Stimulated activated naive CD8-positive, alpha-beta T cell treated with anti-CD3 and anti-CD28 coated beads, Interleukin-15, Interleukin-2, amounts not matched to agents 100 ng/mL and 50 ng/mL, for 24 hours (primary cell): ENCODE measurements around the gene EIF1AY.
A peak's percentile ranks its signal among the peaks of the same experiment; 100 is the strongest.
"Not testable (repeated sequence)": the region's sequence is repeated elsewhere in the genome, so short reads cannot be mapped to it uniquely, and the experiment has no call there.

Experiments
- H3K27ac Mint-ChIP-seq: one replicate; pipeline ENCODE4 v1.8.0; 2021; ENCODE audit warnings: mild to moderate bottlenecking, mixed read lengths
- H3K27me3 Mint-ChIP-seq: one replicate; pipeline ENCODE4 v1.8.0; 2021; ENCODE audit warnings: mixed read lengths
- H3K36me3 Mint-ChIP-seq: one replicate; pipeline ENCODE4 v1.8.0; 2021; ENCODE audit warnings: low read depth, mixed read lengths
- H3K4me1 Mint-ChIP-seq: one replicate; pipeline ENCODE4 v1.8.0; 2021; ENCODE audit warnings: low read depth, mixed read lengths
- H3K4me3 Mint-ChIP-seq: one replicate; pipeline ENCODE4 v1.8.0; 2021; ENCODE audit warnings: mild to moderate bottlenecking, mixed read lengths
- H3K9me3 Mint-ChIP-seq: one replicate; pipeline ENCODE4 v1.8.0; 2021; ENCODE audit warnings: mixed read lengths

EIF1AY gene, protein sequence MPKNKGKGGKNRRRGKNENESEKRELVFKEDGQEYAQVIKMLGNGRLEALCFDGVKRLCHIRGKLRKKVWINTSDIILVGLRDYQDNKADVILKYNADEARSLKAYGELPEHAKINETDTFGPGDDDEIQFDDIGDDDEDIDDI

DNA sequence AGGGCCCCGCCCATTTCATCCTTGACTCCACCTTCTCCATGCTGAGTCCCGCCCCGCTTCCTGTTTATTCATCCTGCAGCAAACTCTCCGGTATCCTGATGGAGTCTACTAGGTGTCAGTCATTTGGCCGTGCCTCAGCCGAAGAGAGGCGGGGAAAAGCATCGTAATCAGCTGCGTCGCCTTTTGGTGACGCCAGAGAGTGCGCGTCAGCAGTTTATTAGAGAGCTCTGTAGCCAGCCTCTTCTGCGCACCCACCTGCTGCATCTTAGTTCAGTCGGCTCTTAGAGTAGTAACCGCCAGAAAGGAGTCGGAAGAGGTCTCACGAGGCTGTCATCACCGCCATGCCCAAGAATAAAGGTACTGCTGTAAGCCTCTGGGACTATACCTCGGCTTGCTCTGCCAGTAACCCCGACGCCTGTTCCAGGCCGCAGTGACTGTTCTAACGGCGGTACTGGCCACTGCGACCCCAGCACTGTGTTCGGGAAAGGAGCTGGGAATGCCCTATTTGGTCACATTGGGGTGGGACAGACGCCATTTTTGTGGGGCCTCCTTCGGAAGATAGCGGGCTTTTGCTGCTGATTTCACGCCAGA is at the start of gene EIF1AY:
TSS of gene EIF1AY (plus strand) at position 246 of the 591 bp plus-strand sequence. CDS start at position 342, 96 bp downstream.
- Mint-ChIP-seq H3K4me1 (peaks cover 31% of the 10 kb centered on the region), H3K4me3 (peak within 1 kb of the TSS; percentile 90), H3K36me3 (no peaks in the 10 kb centered on the region), H3K27me3 (no peaks in the 10 kb centered on the region), H3K27ac (peak within 1 kb of the TSS; percentile 93), H3K9me3 (no peaks in the 10 kb centered on the region)

DNA sequence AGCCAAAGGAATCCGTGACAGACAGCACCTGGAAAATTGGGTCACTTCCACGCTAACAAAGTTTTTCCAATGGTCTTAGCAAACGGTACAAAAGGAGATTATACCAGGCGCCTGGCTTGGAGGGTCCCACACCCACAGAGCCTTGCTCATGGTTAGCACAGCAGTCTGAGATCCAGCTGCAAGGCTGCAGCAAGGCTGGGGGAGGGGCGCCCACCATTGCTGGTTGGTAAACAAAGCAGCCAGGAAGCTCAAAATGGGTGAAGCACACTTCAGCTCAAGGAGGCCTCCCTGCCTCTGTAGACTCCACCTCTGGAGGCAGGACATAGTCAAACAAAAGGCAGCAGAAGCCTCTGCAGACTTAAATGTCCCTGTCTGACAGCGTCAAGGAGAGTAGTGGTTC is 47.1 kb upstream of the EIF1AY start:
- no peak overlapping the region for H3K27ac Mint-ChIP-seq

DNA sequence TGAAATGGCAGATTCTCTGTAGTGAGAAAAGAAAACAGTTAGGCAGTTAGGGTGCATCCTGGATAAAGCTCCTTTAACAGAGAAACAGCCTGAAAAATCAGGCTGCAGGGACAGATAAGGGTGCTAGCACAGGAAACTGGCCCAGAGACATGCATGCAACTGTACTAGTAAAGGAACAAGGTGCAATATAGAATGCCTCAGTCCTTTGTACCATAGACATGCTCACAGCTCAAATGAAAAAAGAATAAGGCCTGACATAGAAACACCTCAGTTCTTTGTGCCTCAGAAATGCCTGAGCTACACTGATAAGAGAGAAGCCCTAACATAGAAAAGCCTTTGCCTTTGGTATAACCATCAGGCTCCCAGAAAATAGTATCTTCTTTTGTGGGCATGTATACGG is 37.4 kb upstream of the EIF1AY start:
- H3K4me1 Mint-ChIP-seq = peaks cover 20% of the 10 kb centered on the region
- H3K4me3 Mint-ChIP-seq = no peak overlapping the region
- no peaks in the 10 kb centered on the region for H3K36me3 Mint-ChIP-seq
- no peaks in the 10 kb centered on the region for H3K9me3 Mint-ChIP-seq
- H3K27ac Mint-ChIP-seq = no peak overlapping the region
- no peaks in the 10 kb centered on the region for H3K27me3 Mint-ChIP-seq

More for the DNA sequence above, 47.1 kb upstream of the EIF1AY start:
- Mint-ChIP-seq H3K4me1 (peaks cover 17% of the 10 kb centered on the region), H3K4me3 (no peak overlapping the region), H3K36me3 (no peaks in the 10 kb centered on the region), H3K27me3 (no peaks in the 10 kb centered on the region), H3K9me3 (no peaks in the 10 kb centered on the region)

DNA sequence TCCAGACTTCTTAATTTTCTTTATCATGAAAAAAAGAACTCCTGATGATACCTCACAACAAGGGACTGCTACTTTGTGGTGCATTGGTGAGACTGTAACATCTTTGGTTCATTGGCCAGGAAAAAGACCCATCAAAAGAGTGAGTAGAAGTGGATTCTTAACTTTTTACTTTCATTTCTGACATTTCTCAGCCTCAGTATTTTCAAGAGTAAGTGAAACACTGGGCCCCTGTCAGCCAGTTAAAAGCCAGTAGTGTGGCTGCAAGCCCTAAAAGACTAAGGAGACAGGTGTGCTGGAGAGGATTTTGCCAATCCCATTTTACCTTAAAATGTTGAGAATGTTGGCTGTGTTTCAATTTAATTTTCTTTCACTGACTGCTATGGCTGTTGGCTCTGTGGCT is 36.6 kb upstream of the EIF1AY start:
- Mint-ChIP-seq H3K9me3 (no peaks in the 10 kb centered on the region), H3K27ac (no peak overlapping the region), H3K27me3 (no peaks in the 10 kb centered on the region), H3K36me3 (no peaks in the 10 kb centered on the region), H3K4me3 (no peak overlapping the region), H3K4me1 (peaks cover 20% of the 10 kb centered on the region)

DNA sequence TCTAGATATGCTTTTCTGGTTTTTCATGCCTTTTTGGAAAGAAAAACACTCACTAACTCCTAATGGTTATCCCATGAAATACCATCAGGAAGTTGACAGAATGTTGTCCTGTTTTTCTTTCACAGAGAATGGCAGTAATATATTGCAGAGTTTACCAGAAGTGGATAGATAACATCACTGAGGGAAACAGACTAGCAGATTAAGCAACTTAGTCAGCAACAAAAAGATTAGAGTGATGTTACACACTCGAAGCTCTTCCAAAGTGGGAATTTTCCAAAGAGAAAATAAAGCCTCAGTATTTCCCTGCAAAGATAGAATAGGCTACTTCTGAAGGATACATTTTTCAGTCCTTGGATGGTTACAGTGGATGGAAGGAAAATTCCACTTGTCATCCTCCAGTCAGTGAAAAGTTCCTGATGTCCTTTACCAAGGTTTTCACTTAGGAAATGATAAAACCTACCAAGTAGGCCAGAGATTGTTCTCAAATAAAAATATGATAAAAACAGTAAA is 31.1 kb upstream of the EIF1AY start:
- H3K4me3 Mint-ChIP-seq = no peak overlapping the region
- H3K27ac Mint-ChIP-seq = no peak overlapping the region
- peaks cover 3% of the 10 kb centered on the region for H3K4me1 Mint-ChIP-seq
- no peaks in the 10 kb centered on the region for H3K9me3 Mint-ChIP-seq
- no peaks in the 10 kb centered on the region for H3K27me3 Mint-ChIP-seq
- no peaks in the 10 kb centered on the region for H3K36me3 Mint-ChIP-seq

DNA sequence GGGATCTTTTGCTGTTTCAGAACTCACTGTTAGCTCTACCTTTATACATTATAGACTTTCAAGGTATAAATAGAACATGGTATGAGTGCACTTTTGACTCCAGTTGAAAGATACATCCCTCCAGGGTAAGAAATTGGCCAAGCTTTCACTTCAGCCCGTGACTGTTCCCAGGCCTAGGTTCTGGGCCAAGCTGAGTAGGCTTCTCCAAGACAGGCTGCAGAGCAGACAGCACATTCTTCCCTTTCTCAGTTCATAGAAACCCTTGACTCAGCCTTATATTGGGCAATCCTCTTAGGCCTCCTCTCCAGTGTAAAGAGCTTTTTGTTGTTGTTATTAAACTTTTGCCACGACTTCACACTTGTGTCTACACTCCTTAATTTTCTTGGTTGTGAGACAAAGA is 29.5 kb upstream of the EIF1AY start:
- no peak overlapping the region for H3K4me3 Mint-ChIP-seq
- no peaks in the 10 kb centered on the region for H3K36me3 Mint-ChIP-seq
- no peaks in the 10 kb centered on the region for H3K9me3 Mint-ChIP-seq
- no peaks in the 10 kb centered on the region for H3K4me1 Mint-ChIP-seq
- no peak overlapping the region for H3K27ac Mint-ChIP-seq
- no peaks in the 10 kb centered on the region for H3K27me3 Mint-ChIP-seq

DNA sequence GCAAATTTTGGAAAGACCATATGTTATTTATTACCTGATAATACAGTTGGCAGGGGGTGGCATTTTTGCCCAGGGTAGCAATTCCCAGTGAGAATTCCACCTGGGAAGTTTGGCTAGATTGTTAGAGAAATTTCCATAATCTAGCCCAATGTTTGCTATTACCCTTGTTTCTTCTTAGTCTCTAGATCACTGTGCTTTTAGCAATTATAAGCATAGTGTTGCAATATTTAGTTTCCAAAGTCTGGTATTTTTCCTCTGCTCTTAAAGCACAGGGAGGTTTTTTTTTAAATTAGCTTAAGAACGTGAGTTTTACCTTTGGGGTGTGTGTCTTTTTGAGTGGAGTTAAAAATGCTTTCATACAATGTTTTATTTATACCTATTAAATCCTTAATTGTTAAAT is 26.3 kb upstream of the EIF1AY start:
- H3K27me3 Mint-ChIP-seq = no peaks in the 10 kb centered on the region
- no peaks in the 10 kb centered on the region for H3K4me1 Mint-ChIP-seq
- no peak overlapping the region for H3K4me3 Mint-ChIP-seq
- H3K36me3 Mint-ChIP-seq = no peaks in the 10 kb centered on the region
- H3K27ac Mint-ChIP-seq = no peak overlapping the region
- H3K9me3 Mint-ChIP-seq = no peaks in the 10 kb centered on the region

DNA sequence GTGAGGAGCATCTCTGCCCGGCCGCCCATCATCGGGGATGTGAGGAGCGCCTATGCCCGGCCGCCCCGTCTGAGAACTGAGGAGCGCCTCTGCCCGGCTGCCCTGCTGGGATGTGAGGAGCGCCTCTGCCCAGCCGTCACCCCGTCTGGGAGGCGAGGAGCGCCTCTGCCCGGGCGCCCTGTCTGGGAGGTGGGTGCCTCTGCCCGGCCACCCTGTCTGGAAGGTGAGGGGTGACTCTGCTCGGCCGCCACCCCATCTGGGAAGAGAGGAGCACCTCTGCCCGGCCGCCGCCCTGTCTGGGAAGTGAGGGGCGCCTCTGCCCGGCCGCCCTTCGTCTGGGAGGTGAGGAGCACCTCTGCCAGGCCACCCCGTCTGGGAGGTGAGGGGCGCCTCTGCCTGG is 23.7 kb upstream of the EIF1AY start:
- Mint-ChIP-seq H3K36me3 (no peaks in the 10 kb centered on the region), H3K27me3 (no peaks in the 10 kb centered on the region), H3K4me3 (no peak overlapping the region), H3K27ac (no peak overlapping the region), H3K4me1 (no peaks in the 10 kb centered on the region), H3K9me3 (no peaks in the 10 kb centered on the region)

DNA sequence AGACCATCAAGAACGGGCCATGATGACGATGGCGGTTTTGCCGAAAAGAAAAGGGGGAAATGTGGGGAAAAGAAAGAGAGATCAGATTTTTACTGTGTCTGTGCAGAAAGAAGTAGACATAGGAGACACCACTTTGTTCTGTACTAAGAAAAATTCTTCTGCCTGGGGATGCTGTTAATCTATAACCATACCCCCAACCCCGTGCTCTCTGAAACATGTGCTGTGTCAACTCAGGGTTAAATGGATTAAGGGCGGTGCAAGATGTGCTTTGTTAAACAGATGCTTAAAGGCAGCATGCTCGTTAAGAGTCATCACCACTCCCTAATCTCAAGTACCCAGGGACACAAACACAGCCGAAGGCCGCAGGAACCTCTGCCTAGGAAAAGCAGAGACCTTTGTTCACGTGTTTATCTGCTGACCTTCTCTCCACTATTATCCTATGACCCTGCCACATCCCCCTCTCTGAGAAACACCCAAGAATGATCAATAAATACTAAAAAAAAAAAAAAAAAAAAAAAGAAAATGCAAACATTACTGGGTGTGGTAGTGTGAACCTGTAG is 22.7 kb upstream of the EIF1AY start:
- not testable (repeated sequence) for H3K9me3 Mint-ChIP-seq, H3K36me3 Mint-ChIP-seq, H3K4me3 Mint-ChIP-seq, H3K4me1 Mint-ChIP-seq, H3K27me3 Mint-ChIP-seq, H3K27ac Mint-ChIP-seq

DNA sequence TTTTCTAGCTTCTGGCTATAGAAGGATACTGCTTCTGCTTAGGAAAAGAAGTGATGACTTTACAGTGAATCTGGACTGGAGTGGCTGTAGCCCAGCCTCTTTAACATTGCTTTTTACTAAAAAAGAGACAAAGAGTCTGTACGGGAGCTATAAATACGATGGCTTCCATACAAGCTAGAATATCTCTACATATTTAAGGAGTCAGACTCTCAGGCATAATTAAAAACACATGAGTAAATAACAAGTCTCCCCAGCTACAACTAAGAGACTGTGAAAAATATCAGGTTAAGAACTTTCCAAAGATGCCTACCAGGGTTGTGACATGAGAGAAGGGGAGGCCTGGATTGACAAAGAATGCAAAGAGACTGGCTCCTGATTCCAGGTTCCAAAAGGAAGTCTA is 19.8 kb upstream of the EIF1AY start:
- no peaks in the 10 kb centered on the region for H3K36me3 Mint-ChIP-seq
- no peaks in the 10 kb centered on the region for H3K27me3 Mint-ChIP-seq
- H3K4me3 Mint-ChIP-seq = no peak overlapping the region
- H3K9me3 Mint-ChIP-seq = no peaks in the 10 kb centered on the region
- H3K27ac Mint-ChIP-seq = no peak overlapping the region
- no peaks in the 10 kb centered on the region for H3K4me1 Mint-ChIP-seq

DNA sequence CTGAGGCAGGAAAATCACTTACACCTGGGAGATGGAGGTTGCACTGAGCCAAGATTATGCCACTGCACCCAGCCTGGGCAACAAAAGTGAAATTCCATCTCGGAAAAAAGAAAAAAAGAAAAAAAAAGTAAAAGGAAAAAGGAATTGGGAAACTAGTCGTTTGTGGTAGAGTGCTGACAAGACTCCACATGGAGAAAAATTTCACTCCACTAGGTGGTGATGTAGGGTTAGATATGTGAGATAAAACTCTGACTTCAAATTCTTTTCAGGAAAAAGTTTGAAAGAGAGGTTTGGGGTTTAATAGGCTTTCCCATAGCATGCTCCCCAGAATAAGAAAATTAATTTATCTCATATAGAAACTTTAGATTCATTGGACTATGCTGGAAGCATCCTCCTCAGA is 16.9 kb upstream of the EIF1AY start:
- H3K27me3 Mint-ChIP-seq = no peaks in the 10 kb centered on the region
- H3K4me3 Mint-ChIP-seq = no peak overlapping the region
- no peaks in the 10 kb centered on the region for H3K4me1 Mint-ChIP-seq
- no peaks in the 10 kb centered on the region for H3K9me3 Mint-ChIP-seq
- H3K36me3 Mint-ChIP-seq = no peaks in the 10 kb centered on the region
- H3K27ac Mint-ChIP-seq = no peak overlapping the region

DNA sequence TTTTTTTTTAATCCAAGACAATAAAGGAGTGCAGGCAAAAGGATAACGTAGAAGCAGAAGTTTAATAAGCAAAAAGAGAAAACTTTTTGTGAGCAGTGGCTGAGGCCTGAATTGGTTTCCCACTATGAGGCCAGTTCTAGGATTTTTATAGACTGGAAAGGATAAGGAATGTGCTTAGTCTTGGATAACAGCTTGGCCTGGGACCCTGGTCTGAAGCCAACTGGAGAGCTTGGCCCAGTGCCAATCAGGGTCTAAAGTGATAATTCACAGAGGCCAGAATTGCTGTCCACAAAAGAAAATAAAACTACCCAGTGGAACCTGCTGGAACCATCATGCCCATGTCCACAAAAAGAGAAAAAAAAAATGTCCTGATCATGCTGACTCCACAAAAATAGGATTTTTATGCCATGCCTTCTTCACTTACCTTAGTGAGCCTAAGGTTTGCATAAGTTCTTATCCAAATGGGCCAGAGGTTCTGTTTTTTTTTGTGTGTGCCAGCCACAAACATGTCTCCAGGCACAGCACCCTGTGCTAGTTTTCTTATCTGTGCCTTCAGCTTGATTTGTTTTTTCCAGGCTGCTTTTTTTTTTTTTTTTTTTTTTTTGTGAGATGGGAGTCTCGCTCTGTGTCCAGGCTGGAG is 15.6 kb upstream of the EIF1AY start:
- no peaks in the 10 kb centered on the region for H3K4me1 Mint-ChIP-seq
- H3K36me3 Mint-ChIP-seq = no peaks in the 10 kb centered on the region
- H3K27me3 Mint-ChIP-seq = no peaks in the 10 kb centered on the region
- no peak overlapping the region for H3K4me3 Mint-ChIP-seq
- no peak overlapping the region for H3K27ac Mint-ChIP-seq
- H3K9me3 Mint-ChIP-seq = no peaks in the 10 kb centered on the region

DNA sequence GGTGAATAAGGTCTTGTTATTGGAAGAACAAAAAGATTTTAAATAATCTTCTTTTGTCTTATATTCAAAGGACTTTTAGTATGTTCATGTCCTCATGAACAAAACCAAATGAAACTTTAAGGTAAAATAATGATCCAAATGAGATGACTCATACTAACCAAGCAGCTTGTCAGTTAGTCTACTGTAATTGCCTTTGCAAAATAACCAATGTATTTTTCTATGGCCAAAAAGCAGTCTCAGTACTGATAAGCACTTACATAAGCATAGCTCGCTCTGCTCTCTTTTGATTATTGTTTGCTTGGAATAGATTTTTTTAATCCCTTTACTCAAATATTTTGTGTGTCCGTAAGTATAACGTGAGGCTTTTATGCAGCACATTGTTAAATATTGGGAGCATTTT is 4.3 kb upstream of the EIF1AY start:
- Mint-ChIP-seq H3K9me3 (no peaks in the 10 kb centered on the region), H3K4me1 (peaks cover 12% of the 10 kb centered on the region), H3K4me3 (no peak overlapping the region), H3K27me3 (no peaks in the 10 kb centered on the region), H3K36me3 (no peaks in the 10 kb centered on the region), H3K27ac (no peak overlapping the region)

DNA sequence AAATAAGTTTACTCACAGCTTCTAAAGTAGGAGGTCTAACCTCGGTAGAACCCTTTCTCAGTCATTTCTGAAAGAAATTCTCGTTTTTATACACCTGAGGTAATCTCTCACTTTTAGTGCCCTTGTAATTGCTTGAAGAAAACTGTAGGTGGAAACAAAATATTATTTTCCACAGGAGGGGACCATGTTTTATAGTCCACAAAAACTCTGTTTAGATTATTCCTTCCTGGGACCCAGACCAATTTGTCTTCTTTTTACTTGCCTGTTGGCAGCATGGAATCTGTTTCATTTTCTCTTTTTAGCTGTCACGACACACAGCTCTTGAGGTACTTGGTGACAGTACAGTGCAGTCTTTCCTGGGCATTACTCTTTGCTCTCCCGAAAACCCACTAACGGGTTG is 930 bp downstream of the EIF1AY start:
- Mint-ChIP-seq H3K27ac (peak overlapping the region; percentile 93), H3K9me3 (no peaks in the 10 kb centered on the region), H3K36me3 (peaks cover 1% of the 10 kb centered on the region), H3K4me3 (peak overlapping the region; percentile 90), H3K27me3 (no peaks in the 10 kb centered on the region), H3K4me1 (peaks cover 32% of the 10 kb centered on the region)

DNA sequence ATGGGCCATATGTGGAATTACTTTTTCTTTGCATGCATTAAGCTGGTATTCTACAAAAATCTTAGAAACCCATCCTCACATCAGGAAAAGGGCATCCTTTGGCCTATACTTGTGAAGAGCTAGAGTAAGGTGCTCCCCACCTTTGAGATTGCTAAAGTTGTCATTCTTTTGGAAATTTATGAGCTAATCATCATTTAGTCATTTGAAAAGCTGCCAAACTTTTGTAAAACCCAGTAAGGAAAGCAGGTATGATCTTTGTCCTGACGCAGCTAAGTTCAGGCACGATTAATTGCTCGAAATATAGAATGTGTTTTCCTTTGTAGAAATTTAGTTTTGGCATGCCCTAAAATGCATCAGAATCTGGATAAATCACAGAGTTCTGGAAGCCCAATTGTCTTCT is 2.6 kb downstream of the EIF1AY start:
- Mint-ChIP-seq H3K4me3 (peak overlapping the region; percentile 70), H3K9me3 (no peaks in the 10 kb centered on the region), H3K27ac (peak overlapping the region; percentile 26), H3K4me1 (peaks cover 31% of the 10 kb centered on the region), H3K27me3 (no peaks in the 10 kb centered on the region), H3K36me3 (peaks cover 4% of the 10 kb centered on the region)
